ENCODE data around the gene POU5F2. TPM values are rescaled to one million over a fixed set of nuclear protein-coding genes. Genes with fewer than 3 reads are reported as not detected.
A peak's percentile ranks its signal among the peaks of the same experiment; 100 is the strongest.

The POU5F2 gene
- total RNA-seq, 1 donor from 2014 or later: 3.7 TPM

- DNase-seq (ENCODE audit: low spot score) (no peak), ATAC-seq (no peak)
- intact Hi-C loops (cut with DNase I): no loop called here
Observed at GRCh38 chr5:93721071-93721470, 20.3 kb downstream of the POU5F2 start.

- ATAC-seq: peak; percentile 44
- no peak for DNase-seq (ENCODE audit: low spot score)
- intact Hi-C loops (cut with DNase I): no loop called here
Observed at GRCh38 chr5:93717162-93717561, 24.2 kb downstream of the POU5F2 start.

GRCh38 chr5:93716453-93716852 is 24.9 kb downstream of the POU5F2 start:
- no peak for DNase-seq (ENCODE audit: low spot score)
- intact Hi-C loops (cut with DNase I): no loop called here
- ATAC-seq: no peak

GRCh38 chr5:93715761-93716160 is 25.6 kb downstream of the POU5F2 start:
- ATAC-seq (no peak), DNase-seq (ENCODE audit: low spot score) (no peak)
- intact Hi-C loops (cut with DNase I): no loop called here

GRCh38 chr5:93715327-93715726 is 26.1 kb downstream of the POU5F2 start:
- DNase-seq (ENCODE audit: low spot score): no peak
- ATAC-seq: no peak
- intact Hi-C loops (cut with DNase I): no loop called here

- no peak for DNase-seq (ENCODE audit: low spot score)
- intact Hi-C loops (cut with DNase I): no loop called here
- ATAC-seq: no peak
Observed at GRCh38 chr5:93708442-93708841, 33.0 kb downstream of the POU5F2 start.

- intact Hi-C loops (cut with DNase I): no loop called here
- no peak for ATAC-seq
Observed at GRCh38 chr5:93705896-93706295, 35.5 kb downstream of the POU5F2 start.

GRCh38 chr5:93704996-93705395 is 36.4 kb downstream of the POU5F2 start:
- no peak for ATAC-seq
- intact Hi-C loops (cut with DNase I): no loop called here
- no peak for DNase-seq (ENCODE audit: low spot score)

More at GRCh38 chr5:93705896-93706295, 35.5 kb downstream of the POU5F2 start:
- DNase-seq (ENCODE audit: low spot score): no peak

- DNase-seq (ENCODE audit: low spot score) (no peak), ATAC-seq (no peak)
- intact Hi-C loops (cut with DNase I): no loop called here
Observed at GRCh38 chr5:93691997-93692396, 49.4 kb downstream of the POU5F2 start.

Other genes starting within 250 kb of the POU5F2 start
- gene NR2F1-AS1, start 160.4 kb downstream of the POU5F2 start, total RNA-seq: 49.3 TPM
- 181 TPM for gene NR2F1, start 158.4 kb downstream of the POU5F2 start, total RNA-seq

Data from sciatic nerve (tissue), 2 donors.